Ectodermal cell (in vitro differentiated cells): Measurements from ENCODE around the gene RAP1GDS1.
"Not testable (repeated sequence)": the region's sequence is repeated elsewhere in the genome, so short reads cannot be mapped to it uniquely, and the experiment has no call there.

Source experiments
- H3K27ac ChIP-seq: 2 replicates; pipeline ENCODE4 v1.7.0; 2013; ENCODE audit warnings: mild to moderate bottlenecking, low read depth, low read length; ENCODE audit not compliant: insufficient read depth, poor library complexity, severe bottlenecking
- H3K27me3 ChIP-seq: 2 replicates; pipeline ENCODE4 v1.7.0; 2013; ENCODE audit warnings: mild to moderate bottlenecking, low read length; ENCODE audit not compliant: insufficient read depth, control insufficient read depth, poor library complexity, severe bottlenecking
- H3K36me3 ChIP-seq: one replicate; pipeline ENCODE4 v1.7.0; 2013; ENCODE audit warnings: low read length; ENCODE audit not compliant: control insufficient read depth, insufficient read depth
- H3K4me1 ChIP-seq: one replicate; pipeline ENCODE4 v1.7.0; 2013; ENCODE audit warnings: low read length; ENCODE audit not compliant: control insufficient read depth, insufficient read depth
- H3K4me3 ChIP-seq: 2 replicates; pipeline ENCODE4 v1.7.0; 2013; ENCODE audit warnings: low read depth, low read length, control low read depth; ENCODE audit not compliant: insufficient read depth
- H3K9me3 ChIP-seq: 2 replicates; pipeline ENCODE4 v1.7.0; 2013; ENCODE audit warnings: mild to moderate bottlenecking, low read length, moderate library complexity; ENCODE audit not compliant: control insufficient read depth
- WGBS, 2 experiments: methylation state at CpG; one replicate each; pipeline ENCODE4 v1.1.7; 2013; ENCODE audit warnings: missing lambda C conversion rate in 2 of 2; 5-methylcytosine and 5-hydroxymethylcytosine counted together

Gene RAP1GDS1

DNA sequence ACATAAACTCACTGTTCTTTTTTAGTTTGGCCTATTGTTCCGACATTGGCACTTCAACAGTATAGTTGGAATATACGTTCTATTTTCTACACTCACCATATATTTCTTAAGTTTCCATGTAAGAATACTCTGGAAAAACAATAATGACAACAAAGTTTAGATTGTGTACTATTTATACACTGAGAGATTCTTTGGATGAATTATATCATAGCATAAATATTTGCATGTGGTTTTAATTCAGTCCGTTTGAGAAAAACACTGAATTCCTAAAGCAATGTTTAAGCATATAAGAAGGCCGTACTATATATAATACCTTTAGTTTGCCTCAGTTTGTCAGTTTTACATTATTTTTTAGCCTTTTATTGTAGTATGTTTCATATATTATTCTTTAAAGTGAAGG lies 82.4 kb downstream of the RAP1GDS1 start:
- 86 to 100% methylated on average over 2 of the region's 4 CpGs for WGBS, 2 experiments

DNA sequence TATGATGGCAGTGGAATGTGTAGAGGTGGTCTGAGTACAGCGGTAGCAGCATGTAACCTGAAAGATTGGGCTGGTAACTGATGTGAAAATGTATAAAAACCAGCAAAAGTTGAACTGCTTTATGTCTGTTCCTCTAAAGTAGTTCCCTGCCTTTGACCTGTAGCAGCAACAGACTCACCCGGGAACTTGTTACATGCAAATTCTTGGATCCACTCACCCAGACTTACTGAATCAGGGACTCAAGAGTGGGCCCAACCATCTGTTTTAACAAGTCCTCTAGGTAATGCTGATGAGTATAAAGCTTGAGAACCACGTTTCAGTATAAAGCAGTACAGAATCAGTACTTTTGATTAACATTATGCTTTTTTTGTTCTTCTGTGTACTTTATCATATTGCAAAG lies 84.7 kb downstream of the RAP1GDS1 start:
- Histone ChIP-seq H3K27ac (no peak overlapping the region), H3K4me1 (no peaks in the 10 kb centered on the region), H3K9me3 (no peaks in the 10 kb centered on the region), H3K36me3 (no peaks in the 10 kb centered on the region), H3K4me3 (no peak overlapping the region), H3K27me3 (no peaks in the 10 kb centered on the region)
- WGBS, 2 experiments = 93 to 96% methylated on average over 2 to 3 of the region's 3 CpGs

More for the DNA sequence above, 82.4 kb downstream of the RAP1GDS1 start:
- Histone ChIP-seq H3K36me3 (no peaks in the 10 kb centered on the region), H3K27ac (no peak overlapping the region), H3K9me3 (no peaks in the 10 kb centered on the region), H3K4me3 (no peak overlapping the region), H3K4me1 (no peaks in the 10 kb centered on the region), H3K27me3 (no peaks in the 10 kb centered on the region)

GRCh38 chr4:98352396-98352795 lies 91.2 kb downstream of the RAP1GDS1 start:
- H3K4me3 ChIP-seq = no peak overlapping the region
- no peaks in the 10 kb centered on the region for H3K4me1 ChIP-seq
- no peak overlapping the region for H3K27ac ChIP-seq
- 94 to 95% methylated on average over 7 of the region's 7 CpGs for WGBS, 2 experiments
- no peaks in the 10 kb centered on the region for H3K27me3 ChIP-seq
- H3K9me3 ChIP-seq = no peaks in the 10 kb centered on the region
- no peaks in the 10 kb centered on the region for H3K36me3 ChIP-seq

DNA sequence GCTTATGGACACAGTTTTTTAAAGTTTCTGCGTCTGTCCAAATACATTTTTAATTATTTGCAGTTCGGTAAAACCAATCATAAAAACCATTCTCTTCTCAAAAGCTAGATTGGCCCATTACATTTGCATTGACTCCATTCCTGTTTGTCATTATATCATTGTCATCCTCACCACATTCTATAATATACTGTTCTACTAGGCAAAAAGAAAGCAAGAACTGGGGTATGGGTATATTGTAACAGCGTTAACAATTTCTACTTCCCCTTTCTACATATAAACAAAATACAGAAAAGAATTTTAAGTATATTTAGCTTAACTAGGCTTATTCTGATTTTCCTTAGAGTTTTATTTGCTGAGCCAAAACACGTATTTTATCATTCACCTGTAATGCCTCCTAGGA lies 91.8 kb downstream of the RAP1GDS1 start:
- H3K4me1 ChIP-seq = no peaks in the 10 kb centered on the region
- no peak overlapping the region for H3K27ac ChIP-seq
- no peaks in the 10 kb centered on the region for H3K36me3 ChIP-seq
- H3K4me3 ChIP-seq = no peak overlapping the region
- WGBS, 2 experiments = 93 to 94% methylated on average over 2 to 3 of the region's 4 CpGs
- H3K27me3 ChIP-seq = no peaks in the 10 kb centered on the region
- no peaks in the 10 kb centered on the region for H3K9me3 ChIP-seq

DNA sequence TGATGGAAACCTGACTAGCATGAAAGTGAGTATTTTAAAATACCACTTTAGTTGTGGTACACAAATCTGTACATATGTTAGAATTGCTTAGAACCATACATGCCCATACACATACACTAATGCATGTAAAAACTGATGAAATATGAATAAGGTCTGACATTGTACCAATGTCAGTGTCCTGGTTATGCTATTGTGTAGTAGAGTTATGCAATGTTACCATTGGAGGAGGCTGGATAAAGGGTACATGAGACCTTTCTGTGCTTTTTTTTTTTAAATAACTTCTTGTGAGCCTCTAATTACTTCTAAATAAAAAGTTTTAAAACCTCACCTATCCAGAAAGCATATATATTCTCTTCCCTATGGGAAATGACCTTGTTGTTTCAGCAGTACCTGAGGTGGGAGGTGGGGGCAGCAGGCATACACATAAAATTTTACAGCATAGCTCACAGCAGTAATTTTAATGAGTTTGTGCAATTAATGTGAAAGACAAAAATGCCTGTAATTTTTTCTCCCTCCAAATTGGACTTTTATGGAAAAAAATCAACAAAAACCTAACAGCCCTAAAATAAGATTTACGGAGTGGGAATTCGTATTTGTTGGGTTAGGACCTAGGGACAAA lies 97.6 kb downstream of the RAP1GDS1 start:
- Histone ChIP-seq H3K27me3 (no peaks in the 10 kb centered on the region), H3K4me1 (no peaks in the 10 kb centered on the region), H3K4me3 (no peak overlapping the region), H3K9me3 (no peaks in the 10 kb centered on the region), H3K36me3 (no peaks in the 10 kb centered on the region), H3K27ac (no peak overlapping the region)
- 73 to 100% methylated on average over 2 of the region's 2 CpGs for WGBS, 2 experiments

- Histone ChIP-seq H3K4me1 (no peaks in the 10 kb centered on the region), H3K27me3 (no peaks in the 10 kb centered on the region), H3K27ac (no peak overlapping the region), H3K36me3 (no peaks in the 10 kb centered on the region), H3K9me3 (no peaks in the 10 kb centered on the region), H3K4me3 (no peak overlapping the region)
- WGBS, 2 experiments = 93 to 95% methylated on average over 3 to 4 of the region's 4 CpGs
Measured at GRCh38 chr4:98359646-98360045, 98.5 kb downstream of the RAP1GDS1 start.

GRCh38 chr4:98363431-98363830 lies 102.2 kb downstream of the RAP1GDS1 start:
- Histone ChIP-seq H3K27me3 (no peaks in the 10 kb centered on the region), H3K4me3 (no peak overlapping the region), H3K36me3 (peaks cover 13% of the 10 kb centered on the region), H3K9me3 (peaks cover 2% of the 10 kb centered on the region), H3K4me1 (no peaks in the 10 kb centered on the region), H3K27ac (no peak overlapping the region)

- peaks cover 13% of the 10 kb centered on the region for H3K36me3 ChIP-seq
- WGBS, 2 experiments = 94 to 97% methylated on average over 3 of the region's 3 CpGs
- not testable (repeated sequence) for H3K9me3 ChIP-seq, H3K27ac ChIP-seq, H3K4me1 ChIP-seq, H3K27me3 ChIP-seq, H3K4me3 ChIP-seq
Measured at GRCh38 chr4:98366275-98366674, 105.1 kb downstream of the RAP1GDS1 start.

DNA sequence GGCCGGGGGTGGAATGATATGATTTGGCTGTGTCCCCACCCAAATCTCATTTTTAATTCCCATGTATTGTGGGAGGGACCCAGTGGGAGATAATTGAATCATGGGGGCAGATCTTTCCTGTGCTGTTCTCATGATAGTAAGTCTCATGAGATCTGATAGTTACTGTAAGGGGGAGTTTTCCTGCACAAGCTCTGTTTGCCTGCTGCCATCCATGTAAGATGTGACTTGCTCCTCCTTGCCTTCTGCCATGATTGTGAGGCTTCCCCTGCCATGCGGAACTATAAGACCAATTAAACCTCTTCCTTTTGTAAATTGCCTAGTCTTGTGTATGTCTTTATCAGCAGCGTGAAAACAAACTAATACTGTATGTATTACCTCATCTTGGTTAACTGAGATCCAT lies 106.8 kb downstream of the RAP1GDS1 start:
- not testable (repeated sequence) for H3K27ac ChIP-seq, H3K4me1 ChIP-seq, H3K27me3 ChIP-seq, H3K4me3 ChIP-seq, H3K9me3 ChIP-seq
- H3K36me3 ChIP-seq = peaks cover 13% of the 10 kb centered on the region
- 95 to 96% methylated on average over 3 of the region's 3 CpGs for WGBS, 2 experiments

DNA sequence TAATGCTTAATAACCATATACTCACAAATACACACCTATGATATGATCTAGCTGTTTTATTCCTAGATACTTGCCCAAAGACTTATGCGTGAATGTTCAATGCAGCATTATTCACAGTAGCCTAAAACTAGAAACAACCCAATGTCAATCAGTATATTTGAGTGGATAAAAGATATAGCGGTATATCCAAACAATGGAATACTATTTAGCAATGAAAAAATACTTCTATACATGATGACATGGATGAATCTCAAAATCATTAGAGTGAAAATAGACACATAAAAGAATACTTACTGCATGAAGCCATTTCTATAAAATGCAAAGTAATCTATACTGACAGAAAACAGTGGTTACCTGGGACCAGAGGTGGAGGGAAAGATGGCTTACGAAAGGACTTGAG lies 108.1 kb downstream of the RAP1GDS1 start:
- H3K4me3 ChIP-seq = no peak overlapping the region
- WGBS, 2 experiments = 93 to 96% methylated on average over 2 of the region's 3 CpGs
- H3K27ac ChIP-seq = no peak overlapping the region
- H3K27me3 ChIP-seq = no peaks in the 10 kb centered on the region
- peaks cover 13% of the 10 kb centered on the region for H3K36me3 ChIP-seq
- H3K4me1 ChIP-seq = no peaks in the 10 kb centered on the region
- peaks cover 6% of the 10 kb centered on the region for H3K9me3 ChIP-seq

DNA sequence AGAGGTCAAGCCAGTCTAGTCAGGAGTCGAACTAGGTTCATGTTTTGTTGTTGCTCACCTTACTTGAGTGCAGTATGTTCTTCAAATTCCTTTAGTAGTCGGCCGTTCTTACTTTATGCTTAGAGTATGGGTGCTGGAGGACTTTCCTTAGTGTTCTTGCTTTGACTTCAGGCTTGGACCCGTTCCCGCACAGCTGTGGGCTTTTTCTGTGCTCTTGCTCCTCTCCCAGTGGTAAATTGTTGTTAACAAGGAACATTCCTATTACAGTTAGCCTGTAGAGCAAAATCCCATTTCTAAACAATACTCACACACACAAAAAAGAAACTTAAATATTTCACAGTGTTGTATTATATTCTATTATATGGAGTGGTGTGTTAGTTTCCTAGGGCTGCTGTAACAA lies 113.5 kb downstream of the RAP1GDS1 start:
- Histone ChIP-seq H3K4me3 (no peak overlapping the region), H3K36me3 (no peaks in the 10 kb centered on the region), H3K9me3 (no peaks in the 10 kb centered on the region), H3K27me3 (no peaks in the 10 kb centered on the region), H3K27ac (no peak overlapping the region), H3K4me1 (no peaks in the 10 kb centered on the region)
- WGBS, 2 experiments = 92 to 95% methylated on average over 5 of the region's 5 CpGs
